Peyer's patch (tissue), 4 donors: Measurements from ENCODE around the gene CERS6.

Experiments used
- CTCF ChIP-seq, 6 experiments: fragments of 450-650 bp in 4 of 6; fragments of 200-600 bp in 2 of 6; sonication (generic) in 1 of 6; IDR thresholded peaks; one replicate each; pipeline ENCODE4 v1.5.1; 2017 to 2019; ENCODE audit warnings: antibody characterized with exemption in 6 of 6, mild to moderate bottlenecking in 3 of 6, moderate library complexity in 1 of 6
- POLR2A ChIP-seq, 2 donors: fragments of 450-650 bp; IDR thresholded peaks; one replicate each; pipeline ENCODE4 v1.5.1; 2017; ENCODE audit warnings: antibody characterized with exemption in 2 of 2, mild to moderate bottlenecking in 2 of 2, moderate library complexity in 2 of 2

GRCh38 chr2:168684921-168685599 lies 229.0 kb downstream of the CERS6 start:
- TF ChIP-seq CTCF (IDR thresholded peaks at IDR 0.05), result no peak
- no peak for TF ChIP-seq POLR2A (IDR thresholded peaks at IDR 0.05)
